Choroid plexus epithelial cell (primary cell): ENCODE results near the gene ITGB6.
"Not testable (repeated sequence)": the region's sequence is repeated elsewhere in the genome, so short reads cannot be mapped to it uniquely, and the experiment has no call there.

ENCODE experiments used
- DNase-seq: peaks from one replicate; pipeline ENCODE4 v3.0.0-alpha.2; 2010; ENCODE audit warnings: low read depth
- H3K4me3 ChIP-seq: 2 replicates; pipeline ENCODE4 v1.5.1; 2011; ENCODE audit warnings: low read depth, mild to moderate bottlenecking, control low read depth, low read length, moderate library complexity
- CTCF ChIP-seq: conservative IDR thresholded peaks from 2 replicates; pipeline ENCODE4 v1.5.1; 2011; ENCODE audit warnings: low read depth, mild to moderate bottlenecking, control low read depth, inconsistent platforms, low read length, moderate library complexity

ITGB6 gene

GRCh38 chr2:160126315-160126714 lies 73.8 kb downstream of the ITGB6 start:
- no peak for TF ChIP-seq CTCF
- no peak for DNase-seq
- no peak overlapping the region for H3K4me3 ChIP-seq

- TF ChIP-seq CTCF = no peak
- no peak for DNase-seq
- H3K4me3 ChIP-seq = no peak overlapping the region
These were observed 74.2 kb downstream of the ITGB6 start for GRCh38 chr2:160125828-160126227.

DNA sequence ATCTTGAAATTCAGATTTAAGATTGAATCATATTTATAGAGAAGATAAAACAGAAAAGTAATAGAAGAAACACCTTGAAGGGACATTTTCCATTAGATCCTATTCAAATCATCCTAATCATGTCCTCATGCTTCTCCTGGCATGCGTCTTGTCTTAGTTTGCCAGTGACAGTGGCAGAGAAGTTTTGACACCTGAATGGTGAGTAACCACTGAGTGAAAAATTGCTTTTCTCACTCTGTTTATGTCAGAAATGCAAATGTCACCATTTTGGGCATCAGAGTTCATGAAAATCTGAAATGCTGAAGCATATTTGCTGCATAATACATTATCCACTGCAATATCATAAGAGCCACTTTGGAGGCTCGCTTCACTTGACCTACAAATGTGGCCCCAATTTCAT lies 74.7 kb downstream of the ITGB6 start:
- TF ChIP-seq CTCF = no peak
- DNase-seq = no peak
- H3K4me3 ChIP-seq = no peak overlapping the region

- DNase-seq = no peak
- no peak for TF ChIP-seq CTCF
- no peak overlapping the region for H3K4me3 ChIP-seq
These were observed 75.5 kb downstream of the ITGB6 start for GRCh38 chr2:160124571-160124970.

DNA sequence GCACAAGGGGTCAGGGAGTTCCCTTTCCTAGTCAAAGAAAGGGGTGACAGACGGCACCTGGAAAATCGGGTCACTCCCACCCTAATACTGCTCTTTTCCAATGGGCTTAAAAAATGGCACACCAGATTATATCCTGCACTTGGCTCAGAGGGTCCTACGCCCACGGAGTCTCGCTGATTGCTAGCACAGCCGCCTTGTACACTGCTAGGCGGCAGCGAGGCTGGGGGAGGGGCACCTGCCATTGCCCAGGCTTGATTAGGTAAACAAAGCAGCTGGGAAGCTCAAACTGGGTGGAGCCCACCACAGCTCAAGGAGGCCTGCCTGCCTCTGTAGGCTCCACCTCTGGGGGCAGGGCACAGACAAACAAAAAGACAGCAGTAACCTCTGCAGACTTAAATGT lies 85.4 kb downstream of the ITGB6 start:
- DNase-seq, H3K4me3 ChIP-seq: not testable (repeated sequence)

GRCh38 chr2:160114020-160114419 lies 86.1 kb downstream of the ITGB6 start:
- DNase-seq = no peak
- no peak overlapping the region for H3K4me3 ChIP-seq
- no peak for TF ChIP-seq CTCF

- H3K4me3 ChIP-seq = no peak overlapping the region
- no peak for DNase-seq
- no peak for TF ChIP-seq CTCF
These were observed 87.9 kb downstream of the ITGB6 start for GRCh38 chr2:160111951-160112798.
